GM19455 (cell line): ENCODE results near the gene HDGF.

ENCODE experiments used
- ATAC-seq: cut with Tn5 transposase; IDR thresholded peaks from one replicate; pipeline ENCODE4 v1.9.1; 2021; ENCODE audit not compliant: unreplicated experiment

The HDGF gene

GRCh38 chr1:156746728-156747631 is 4.5 kb downstream of the HDGF start:
- no peak for ATAC-seq

GRCh38 chr1:156746406-156746727 is 5.1 kb downstream of the HDGF start:
- ATAC-seq = no peak

- no peak for ATAC-seq
Measured at GRCh38 chr1:156745881-156746280, 5.6 kb downstream of the HDGF start.

- ATAC-seq = no peak
Measured at GRCh38 chr1:156744786-156745419, 6.6 kb downstream of the HDGF start.

- ATAC-seq = no peak
Measured at GRCh38 chr1:156744344-156744743, 7.1 kb downstream of the HDGF start.

- ATAC-seq = no peak
Measured at GRCh38 chr1:156743367-156744302, 7.8 kb downstream of the HDGF start.

GRCh38 chr1:156742801-156743200 is 8.7 kb downstream of the HDGF start:
- ATAC-seq = no peak

- ATAC-seq = no peak
Measured at GRCh38 chr1:156742017-156742416, 9.5 kb downstream of the HDGF start.

- ATAC-seq = no peak
Measured at GRCh38 chr1:156741481-156741983, 9.9 kb downstream of the HDGF start.

- peak; percentile 76 for ATAC-seq
Measured at GRCh38 chr1:156740741-156741480, 10.6 kb downstream of the HDGF start, which contains the start of gene MRPL24. TSS of gene MRPL24 (minus strand) at chr1:156741088. CDS start at chr1:156738704, 2,384 bp downstream.

GRCh38 chr1:156740237-156740740 is 11.2 kb downstream of the HDGF start:
- ATAC-seq = peak; percentile 5

GRCh38 chr1:156738916-156739315 is 12.6 kb downstream of the HDGF start:
- no peak for ATAC-seq

- no peak for ATAC-seq
Measured at GRCh38 chr1:156738407-156738806, 13.1 kb downstream of the HDGF start.

- ATAC-seq = no peak
Measured at GRCh38 chr1:156733989-156734584, 17.4 kb downstream of the HDGF start.

GRCh38 chr1:156728599-156729462 is 22.6 kb downstream of the HDGF start, which contains the start of gene ISG20L2:
TSS of gene ISG20L2 (minus strand) at chr1:156728766. CDS start at chr1:156727652, 1,114 bp downstream.
- ATAC-seq = peak; percentile 85

GRCh38 chr1:156727926-156728598 is 23.4 kb downstream of the HDGF start, which contains the start of gene METTL25B:
TSS of gene METTL25B (plus strand) at chr1:156728469. CDS start at chr1:156729105, 636 bp downstream.
- peak; percentile 59 for ATAC-seq

- ATAC-seq = no peak
Measured at GRCh38 chr1:156727492-156727891, 24.0 kb downstream of the HDGF start.
